Measurements from ENCODE around the gene VSIR. TPM values are rescaled to one million over a fixed set of nuclear protein-coding genes. Genes with fewer than 3 reads are reported as not detected.

The VSIR gene
- total and polyA plus RNA-seq, 9 donors = 23.5 to 45.0 (median 33.9) TPM

- DNase-seq = no peak
- 71% methylated on average over 5 of the region's 7 CpGs for WGBS (ENCODE audit: insufficient coverage)
- H3K36me3 ChIP-seq (ENCODE audit: control insufficient read depth, insufficient read depth, low read length) = no peaks in the 10 kb centered on the region
- no peak overlapping the region for H3K4me3 ChIP-seq (ENCODE audit: low read length)
- no peaks in the 10 kb centered on the region for H3K9me3 ChIP-seq (replicated peaks; ENCODE audit: control insufficient read depth, low read depth, low read length)
- peaks cover 2% of the 10 kb centered on the region for H3K27me3 ChIP-seq (ENCODE audit: control insufficient read depth, insufficient read depth, low read length)
- H3K27ac ChIP-seq (ENCODE audit: low read length) = no peak overlapping the region
- peaks cover 29% of the 10 kb centered on the region for H3K4me1 ChIP-seq (ENCODE audit: control insufficient read depth, insufficient read depth, low read length)
Observed at GRCh38 chr10:71697938-71698709, 75.2 kb downstream of the VSIR start.

Other genes with a start within 250 kb of the VSIR start
- 0.09 TPM for gene C10orf105, start 53.7 kb downstream of the VSIR start, total RNA-seq
- gene C10orf105, start 53.7 kb downstream of the VSIR start, polyA plus RNA-seq (ENCODE audit: insufficient read depth in 1 of 8, insufficient read length in 8 of 8, low replicate concordance in 1 of 8) = under 1 TPM; 0.08 to 0.48 (median 0.21) TPM
- 414 TPM for gene PSAP, start 77.7 kb upstream of the VSIR start, total RNA-seq
- 100 to 1,000 TPM; 430 to 581 (median 485) TPM for gene PSAP, start 77.7 kb upstream of the VSIR start, polyA plus RNA-seq (ENCODE audit: insufficient read depth in 1 of 8, insufficient read length in 8 of 8, low replicate concordance in 1 of 8)
- 12.3 TPM for gene CHST3, start 190.9 kb upstream of the VSIR start, total RNA-seq
- gene CHST3, start 190.9 kb upstream of the VSIR start, polyA plus RNA-seq (ENCODE audit: insufficient read depth in 1 of 8, insufficient read length in 8 of 8, low replicate concordance in 1 of 8) = 10 to 100 TPM; 10.2 to 19.0 (median 14.3) TPM

All from muscle of leg (tissue), 11 donors.